NCI-H226 (cell line): ENCODE measurements around the gene KISS1R.

Experiments
- DNase-seq: peaks from one replicate; pipeline ENCODE4 v3.0.0-alpha.2; 2015

KISS1R gene

DNA sequence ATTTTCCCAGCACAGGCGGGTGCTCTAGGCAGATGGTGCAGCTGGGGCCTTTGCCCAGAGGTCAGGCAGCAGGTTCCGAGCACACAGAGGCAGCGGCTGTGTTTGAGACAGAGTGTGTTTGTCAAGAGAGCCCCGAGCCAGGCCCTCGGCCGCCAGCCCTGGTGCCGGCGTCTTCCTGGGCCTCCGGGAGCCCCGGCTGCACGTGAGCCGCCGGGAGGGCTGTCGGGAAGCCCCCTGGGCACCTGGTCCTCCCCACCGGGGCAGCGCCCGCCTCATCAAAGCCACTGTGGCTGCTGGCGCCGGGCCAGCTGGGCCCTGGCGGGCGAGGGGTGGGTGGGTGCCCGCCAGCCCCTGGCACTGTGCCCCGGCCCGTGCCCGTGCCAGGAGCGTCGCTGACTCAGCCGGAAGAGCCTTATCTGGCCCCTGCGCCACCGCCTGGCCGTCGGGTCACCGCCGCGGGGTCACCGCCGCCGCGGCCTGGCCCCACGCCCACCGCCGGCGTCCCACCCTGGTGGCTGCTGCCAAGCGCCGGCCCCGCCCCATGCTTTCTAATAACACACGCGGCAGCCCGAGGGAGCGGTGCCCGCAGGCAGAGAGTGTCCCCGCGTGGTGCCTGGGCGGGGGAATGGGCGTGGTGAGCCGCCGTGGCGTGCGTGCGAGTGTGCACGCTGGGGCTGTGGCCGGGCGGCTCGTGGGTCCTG is 23.6 kb downstream of the KISS1R start:
- peak; percentile 67 for DNase-seq

DNA sequence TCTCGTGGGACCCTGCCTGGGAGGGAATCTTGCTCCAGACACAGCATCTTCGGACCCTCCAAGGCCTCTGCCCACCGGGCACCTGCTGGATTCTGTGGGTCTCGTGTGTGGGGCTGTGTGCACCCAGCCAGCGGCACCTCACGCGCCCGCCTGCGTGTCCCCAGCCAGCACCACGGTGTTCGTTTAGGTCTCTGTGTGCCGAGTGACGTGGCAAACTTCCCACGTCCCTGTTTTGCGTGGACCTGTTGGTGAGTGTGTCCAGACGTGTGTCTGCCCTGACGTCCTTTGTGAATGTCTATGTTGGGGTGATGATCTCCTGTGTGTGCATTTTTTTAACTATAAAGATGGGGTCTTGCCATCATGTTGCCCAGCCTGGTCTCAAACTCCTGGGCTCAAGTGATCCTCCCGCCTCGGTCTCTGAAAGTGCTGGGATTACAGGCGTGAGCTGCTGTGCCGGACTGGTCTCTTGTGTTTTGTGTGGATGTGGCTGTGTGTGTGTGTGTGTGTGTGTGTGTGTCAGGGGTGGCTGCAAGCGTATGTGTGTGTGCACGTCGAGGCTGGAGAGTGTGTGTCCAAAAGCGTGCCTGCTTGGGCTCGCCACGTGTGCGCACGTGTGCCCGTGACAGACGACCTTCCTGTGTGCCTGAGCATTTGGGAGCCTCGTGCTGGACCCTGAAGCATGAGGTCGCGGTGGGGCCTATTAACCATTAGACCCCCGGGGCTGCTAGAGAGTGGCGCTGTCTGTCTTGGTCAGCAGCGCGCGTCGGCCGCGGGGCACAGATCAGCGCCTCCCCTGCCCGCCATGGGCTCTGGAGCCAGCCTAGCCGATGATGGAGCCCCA is 24.4 kb downstream of the KISS1R start:
- no peak for DNase-seq

DNA sequence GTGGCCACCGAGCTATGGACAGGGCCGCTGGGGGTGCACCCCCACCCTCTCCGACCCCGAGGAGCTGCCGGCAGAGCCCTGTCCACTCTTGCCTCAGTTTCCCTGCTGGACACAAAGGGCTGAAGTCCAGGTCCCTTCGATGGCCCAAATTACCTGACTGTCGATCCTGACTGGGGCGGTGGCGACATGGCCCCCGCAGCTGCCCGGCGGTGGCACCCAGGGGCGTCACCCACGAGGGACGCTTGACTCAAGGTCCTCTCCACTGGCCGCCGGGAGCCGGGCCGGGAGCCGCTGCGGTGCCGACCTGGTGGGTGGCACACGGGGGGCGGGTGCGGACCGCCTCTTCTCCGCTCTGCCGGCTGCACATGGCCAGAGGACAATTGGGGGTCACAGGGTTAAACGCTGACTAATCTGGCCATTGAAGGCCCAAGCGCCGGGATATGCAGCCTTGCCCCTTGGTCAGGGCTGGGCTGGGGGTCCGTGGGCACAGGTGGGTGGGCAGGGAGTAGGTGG is 25.1 kb downstream of the KISS1R start:
- no peak for DNase-seq

DNA sequence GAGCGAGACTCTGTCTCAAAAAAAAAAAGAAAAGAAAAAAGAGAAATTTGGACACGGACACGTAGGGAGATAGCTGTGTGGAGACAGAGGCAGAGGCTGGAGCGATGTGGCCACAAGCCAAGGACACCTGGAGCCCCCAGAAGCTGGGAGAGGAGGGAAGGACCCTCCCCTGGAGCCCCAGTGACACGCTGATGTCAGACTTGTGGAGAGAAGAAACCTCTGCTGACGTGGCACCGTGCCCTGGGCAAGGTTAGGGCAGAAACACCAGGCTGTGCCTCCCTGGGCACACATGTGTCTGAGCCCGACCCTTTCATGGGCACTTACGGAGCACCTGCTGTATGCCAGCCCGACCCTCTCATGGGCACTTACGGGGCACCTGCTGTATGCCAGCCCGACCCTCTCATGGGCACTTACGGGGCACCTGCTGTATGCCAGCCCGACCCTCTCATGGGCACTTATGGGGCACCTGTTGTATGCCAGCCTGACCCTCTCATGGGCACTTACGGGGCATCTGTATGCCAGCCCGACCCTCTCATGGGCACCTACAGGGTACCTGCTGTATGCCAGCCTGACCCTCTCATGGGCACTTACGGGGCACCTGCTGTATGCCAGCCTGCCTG is 26.5 kb downstream of the KISS1R start:
- DNase-seq, result no peak

DNA sequence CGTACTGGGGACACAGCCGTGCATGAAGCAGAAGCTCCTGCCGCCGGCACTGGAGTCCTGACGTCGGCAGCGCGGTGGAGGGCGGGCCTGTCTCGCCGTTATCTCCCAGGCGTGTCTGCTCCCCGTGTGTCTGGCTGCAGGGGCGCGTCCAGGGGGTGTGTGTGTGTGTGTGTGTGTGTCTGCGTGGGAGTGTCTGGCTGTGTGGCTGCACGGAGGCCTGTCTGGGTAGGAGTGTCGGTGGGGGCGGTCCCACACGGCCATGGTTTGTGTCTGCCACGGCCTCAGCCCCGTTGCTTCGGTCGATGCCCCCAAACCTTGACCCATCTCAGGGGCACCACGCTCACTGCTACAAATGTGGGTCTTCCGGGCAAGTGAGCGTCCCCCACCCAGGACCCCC is 27.0 kb downstream of the KISS1R start:
- DNase-seq, result peak; percentile 57

DNA sequence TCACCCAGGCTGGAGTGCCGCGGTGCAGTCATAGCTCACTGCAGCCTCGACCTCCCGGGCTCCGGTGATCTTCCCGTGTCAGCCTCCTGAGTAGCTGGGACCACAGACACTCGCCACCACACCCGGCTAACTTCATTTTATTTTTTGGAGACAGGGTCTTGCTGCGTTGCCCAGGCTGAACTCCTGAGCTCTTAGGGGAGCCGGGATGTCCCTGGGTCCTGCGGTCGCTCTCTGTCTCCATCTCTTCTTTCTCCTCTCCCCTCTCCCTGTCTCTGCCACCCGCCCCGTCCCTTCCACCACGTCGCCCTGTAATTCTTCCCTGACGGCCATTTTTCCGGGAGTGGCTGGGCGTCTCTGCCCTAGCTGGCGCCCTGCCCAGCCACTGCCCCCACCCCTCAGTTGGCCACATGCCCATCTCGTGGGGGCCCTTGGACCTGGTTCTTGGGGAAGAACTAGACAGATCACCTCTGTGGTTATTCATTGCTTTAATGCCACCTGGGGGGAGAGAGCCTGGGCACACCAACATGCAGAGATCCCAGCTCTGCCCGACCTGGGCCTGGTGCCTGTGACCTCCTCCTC is 27.6 kb downstream of the KISS1R start:
- no peak for DNase-seq

DNA sequence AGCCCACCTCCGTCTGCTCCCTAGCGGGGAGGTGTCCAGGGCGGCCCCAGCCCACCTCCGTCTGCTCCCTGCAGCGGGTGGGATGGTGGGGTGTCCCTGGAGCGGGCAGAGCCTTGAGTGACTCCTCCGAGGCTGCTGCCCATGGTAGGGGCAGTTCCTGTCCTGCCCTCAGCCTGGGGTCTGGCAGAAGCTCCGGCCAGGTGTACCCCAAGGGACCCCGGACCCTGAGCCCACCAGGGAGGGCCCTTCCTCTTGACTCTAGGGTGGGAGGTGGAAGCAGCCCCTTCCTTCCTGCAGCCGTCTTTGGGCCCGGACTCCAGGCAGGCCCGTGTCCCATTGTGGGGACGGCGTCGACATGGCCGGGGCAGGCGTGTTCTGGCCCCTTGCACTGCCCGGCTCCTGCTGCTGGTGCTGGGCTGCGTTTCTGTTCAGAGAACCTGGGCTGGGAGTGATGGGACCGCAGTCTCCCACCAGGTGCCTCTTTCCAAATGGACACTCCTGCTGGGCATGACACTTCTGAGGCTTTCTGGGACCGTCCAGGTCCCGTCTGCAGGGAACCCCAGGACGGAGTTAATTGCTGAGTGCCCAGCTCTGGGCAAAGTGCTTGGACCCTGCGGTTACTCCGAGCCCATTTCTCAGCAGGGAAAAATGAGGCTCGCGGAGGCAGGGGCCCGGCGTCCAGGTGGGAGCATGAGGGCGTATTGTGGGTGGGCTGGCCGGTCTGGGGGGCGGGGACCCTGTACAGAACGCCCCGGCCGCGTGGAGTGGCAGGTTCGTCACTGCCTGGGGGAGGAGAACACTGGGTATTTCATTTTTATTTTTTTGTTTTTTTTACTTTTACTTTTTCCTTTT is 28.5 kb downstream of the KISS1R start:
- DNase-seq, result no peak

DNA sequence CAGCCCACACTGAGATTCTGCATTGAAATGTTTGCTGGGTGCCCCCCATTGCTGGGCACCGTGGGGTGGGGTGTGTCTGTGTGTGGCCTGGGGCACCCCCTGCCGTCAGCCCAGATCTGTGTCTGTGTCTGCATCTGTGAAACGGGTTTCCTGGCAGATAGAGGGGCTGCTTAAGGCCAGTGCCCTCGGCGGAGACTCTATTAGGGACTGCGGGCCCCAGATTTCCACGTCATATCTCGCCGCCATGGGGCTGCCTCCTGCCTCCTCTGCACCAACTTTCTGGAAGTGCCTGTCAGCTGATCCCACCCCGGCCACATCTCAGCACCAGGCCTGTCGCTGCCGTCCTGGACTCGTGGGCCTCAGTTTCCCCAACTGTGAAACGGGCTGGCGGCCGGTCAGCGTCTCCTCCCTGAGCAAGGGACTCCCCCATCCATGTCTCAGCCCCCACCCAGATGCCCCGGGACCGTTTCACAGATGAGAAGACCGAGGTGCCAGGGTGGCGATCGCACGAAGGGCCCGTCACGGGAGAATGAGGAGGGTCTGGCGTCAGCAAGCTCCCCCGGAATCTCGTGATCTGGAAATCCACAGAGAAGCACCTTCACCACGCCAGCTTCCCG is 30.1 kb downstream of the KISS1R start:
- no peak for DNase-seq

DNA sequence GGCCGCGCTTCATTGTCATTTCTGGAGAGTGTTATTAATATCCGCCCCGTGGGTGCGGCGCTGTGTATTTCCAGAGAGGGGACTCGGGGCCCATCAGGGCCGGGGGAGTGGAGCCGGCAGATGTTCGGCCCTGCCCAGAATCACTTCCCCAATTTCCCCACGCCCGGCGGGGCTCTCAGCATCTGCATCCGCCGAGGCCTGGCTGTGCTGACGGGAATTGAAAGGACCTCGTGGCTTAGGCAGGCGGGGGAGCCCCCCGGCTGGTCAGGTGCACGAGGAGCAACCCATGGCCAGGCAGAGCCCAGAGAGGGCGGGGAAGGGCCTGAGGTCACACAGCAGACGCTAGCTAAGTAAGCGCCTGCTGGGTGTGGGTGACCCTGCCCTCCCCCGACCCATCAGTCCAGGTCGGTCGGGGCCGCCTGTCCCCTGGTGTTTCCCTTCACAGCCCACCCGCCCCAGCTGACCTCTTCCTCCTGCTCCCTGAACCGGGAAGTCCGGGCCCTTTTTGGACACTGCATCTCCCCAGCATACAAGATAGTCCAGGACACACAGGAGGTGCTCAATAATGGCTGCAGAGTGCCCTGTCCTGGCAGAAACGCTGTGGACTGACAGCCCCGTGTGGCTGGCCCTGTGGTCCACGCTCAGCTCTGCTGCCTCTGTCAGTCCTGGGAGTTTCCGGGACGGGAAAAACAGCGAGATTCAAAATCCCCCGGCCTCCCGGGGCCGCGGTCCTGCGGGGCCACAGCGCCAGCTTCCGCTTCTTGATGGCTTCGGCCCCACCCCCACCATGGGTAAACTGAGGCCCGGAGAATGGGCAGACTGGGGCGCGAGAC is 30.8 kb downstream of the KISS1R start:
- no peak for DNase-seq

DNA sequence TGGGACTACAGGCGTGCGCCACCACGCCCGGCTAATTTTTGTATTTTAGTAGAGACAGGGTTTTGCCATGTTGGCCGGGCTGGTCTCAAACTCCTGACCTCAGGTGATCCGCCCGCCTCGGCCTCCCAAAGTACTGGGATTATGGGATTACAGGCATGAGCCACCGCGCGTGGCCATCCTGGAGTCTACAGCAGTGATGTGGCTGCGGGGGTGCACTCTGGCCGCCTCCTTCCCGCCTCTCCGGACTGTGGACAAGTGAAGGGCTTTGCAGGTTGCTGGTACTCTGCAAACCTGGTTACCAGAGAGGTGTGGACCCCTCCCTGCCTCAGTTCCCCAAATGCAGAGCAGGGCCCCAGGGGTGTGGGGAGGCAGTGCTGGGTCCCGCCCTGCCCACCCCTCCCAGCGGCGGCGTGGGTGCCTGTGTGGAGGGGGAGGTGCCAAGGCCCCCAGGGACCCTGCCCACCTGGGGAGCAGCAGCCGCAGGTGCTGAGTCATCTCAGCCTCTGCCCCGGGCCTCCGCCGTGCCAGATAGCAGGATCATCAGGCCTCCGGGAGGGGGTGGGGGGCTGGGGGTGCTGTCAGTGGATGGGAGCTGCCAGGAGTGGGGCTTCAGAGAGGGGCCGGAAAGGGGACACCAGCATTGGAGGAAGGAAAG is 31.8 kb downstream of the KISS1R start:
- no peak for DNase-seq

DNA sequence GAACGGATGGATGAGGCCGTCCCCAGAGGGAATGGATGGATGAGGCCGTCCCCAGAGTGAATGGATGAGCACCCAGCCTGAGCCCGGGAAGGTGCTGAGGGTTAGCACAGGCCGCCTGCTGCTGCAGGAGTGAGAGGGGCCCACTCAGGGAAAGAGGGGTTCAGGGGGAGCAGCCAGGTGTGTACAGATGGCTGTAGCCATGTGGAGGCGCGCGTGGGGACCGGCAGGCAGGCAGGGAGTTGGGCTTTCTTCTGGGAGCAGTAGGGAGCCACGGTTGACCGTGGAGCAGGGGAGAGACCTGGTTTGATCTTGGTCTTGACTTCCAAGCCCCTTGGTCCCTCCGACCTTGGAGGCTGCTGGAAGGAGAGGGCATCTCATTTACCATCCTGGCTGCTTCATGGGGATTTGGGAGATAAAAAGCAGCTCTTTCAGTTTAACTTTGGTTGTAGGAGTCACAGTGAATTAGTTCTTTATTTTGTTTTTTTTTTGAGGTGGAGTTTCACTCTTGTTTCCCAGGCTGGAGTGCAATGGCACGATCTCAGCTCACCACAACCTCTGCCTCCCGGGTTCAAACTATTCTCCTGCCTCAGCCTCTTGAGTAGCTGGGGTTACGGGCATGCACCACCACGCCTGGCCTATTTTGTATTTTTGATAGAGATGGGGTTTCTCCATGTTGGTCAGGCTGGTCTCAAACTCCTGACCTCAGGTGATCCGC is 33.4 kb downstream of the KISS1R start:
- DNase-seq, result no peak

DNA sequence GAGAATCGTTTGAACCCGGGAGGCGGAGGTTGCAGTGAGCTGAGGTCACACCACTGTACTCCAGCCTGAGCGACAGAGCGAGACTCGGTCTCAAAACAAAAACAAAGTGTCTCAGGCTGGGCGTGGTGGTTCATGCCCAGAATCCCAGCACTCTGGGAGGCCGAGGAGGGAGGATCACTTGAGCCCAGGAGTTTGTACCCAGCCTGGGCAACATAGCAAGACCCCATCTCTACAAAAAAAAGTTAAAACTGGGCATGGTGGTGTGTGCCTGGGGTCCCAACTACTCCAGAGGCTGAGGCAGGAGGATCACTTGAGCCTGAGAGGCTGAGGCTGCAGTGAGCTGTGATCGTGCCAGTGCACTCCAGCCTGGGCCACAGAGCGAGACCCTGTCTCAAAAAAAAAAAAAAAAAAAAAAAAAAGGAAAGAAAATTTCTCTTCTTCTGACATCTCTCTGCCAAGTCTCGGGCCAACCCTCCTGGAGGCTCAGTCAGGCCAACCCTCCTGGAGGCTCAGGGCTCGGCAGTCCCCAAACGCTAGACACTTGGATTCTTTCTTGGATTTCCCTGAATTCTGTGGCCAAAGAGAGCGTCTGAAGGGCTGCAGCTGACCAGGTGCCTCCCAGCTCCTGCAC is 35.0 kb downstream of the KISS1R start:
- no peak for DNase-seq

DNA sequence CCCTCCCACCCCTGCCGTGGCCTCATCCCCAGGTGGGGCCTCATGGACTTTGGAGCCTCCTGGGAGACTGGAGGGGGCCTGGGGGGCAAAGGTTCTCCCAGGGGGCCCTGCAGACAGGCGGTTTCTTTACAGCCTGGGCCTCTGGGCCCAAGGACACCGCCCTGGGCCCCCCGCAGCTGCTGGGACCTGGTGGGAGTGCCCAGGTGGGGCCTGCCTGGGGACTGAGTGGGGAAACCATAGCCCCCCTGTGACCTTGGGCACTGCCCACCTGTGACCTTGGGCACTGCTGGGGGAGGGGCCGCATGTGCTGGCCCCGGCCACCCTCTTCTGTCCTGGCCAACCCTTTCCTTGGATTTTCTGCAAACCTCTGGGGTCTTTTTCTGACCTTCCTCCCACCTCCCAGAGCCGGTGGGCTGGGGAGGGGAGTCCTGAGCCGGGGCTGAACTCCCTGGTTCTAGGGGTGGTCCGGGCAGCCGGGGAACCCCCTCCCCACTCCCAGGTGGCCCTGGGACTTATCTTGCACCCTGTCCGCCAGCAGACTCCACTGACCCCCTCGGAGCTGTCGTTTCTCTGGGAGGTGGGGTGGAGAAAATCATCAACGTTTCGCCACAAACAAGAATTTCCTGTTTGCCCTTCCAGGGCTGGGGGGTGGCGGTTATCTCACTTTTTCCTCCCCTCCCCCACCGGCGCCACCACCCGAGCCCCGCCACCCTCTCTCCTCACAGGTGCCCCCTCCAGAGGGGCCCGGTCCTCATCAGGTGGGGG is 35.7 kb downstream of the KISS1R start:
- no peak for DNase-seq

DNA sequence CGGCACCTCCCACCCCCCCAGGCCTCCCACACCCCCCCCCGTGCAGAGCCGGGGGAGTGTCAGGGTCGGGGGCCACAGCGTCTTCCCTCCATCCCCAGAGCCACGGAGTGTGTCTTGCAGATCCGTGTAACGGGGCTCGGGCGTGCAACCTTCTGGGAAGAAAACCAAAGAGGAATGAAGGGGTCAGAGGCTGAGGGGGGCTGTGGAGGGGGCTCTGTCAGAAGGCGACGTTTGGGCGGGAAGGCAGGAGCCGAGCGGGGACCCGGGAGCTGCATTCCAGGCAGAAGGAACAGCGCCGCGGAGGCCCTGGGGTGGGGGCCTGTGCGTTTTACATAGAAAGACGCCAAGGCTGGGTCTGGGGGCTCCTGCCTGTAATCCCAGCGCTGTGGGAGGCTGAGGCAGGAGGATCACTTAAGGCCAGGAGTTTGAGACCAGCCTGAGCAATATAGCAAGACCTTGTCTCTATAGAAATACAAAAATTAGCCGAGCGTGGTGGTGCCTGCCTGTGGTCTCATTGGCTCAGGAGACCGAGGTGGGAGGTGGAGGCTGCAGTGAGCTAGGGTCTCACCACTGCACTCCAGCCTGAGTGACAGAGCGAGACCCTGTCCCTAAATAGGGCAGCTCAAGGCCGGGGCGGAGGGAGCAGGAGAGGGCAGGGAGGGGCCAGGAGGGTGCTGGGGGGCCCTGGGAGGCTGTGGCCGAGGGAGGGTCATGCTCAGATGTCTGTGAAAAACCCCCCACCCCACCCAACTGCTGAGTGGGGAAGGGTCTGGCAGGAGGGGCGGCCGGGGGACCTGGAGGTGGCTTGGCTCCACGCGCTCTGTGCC is 36.5 kb downstream of the KISS1R start:
- no peak for DNase-seq

DNA sequence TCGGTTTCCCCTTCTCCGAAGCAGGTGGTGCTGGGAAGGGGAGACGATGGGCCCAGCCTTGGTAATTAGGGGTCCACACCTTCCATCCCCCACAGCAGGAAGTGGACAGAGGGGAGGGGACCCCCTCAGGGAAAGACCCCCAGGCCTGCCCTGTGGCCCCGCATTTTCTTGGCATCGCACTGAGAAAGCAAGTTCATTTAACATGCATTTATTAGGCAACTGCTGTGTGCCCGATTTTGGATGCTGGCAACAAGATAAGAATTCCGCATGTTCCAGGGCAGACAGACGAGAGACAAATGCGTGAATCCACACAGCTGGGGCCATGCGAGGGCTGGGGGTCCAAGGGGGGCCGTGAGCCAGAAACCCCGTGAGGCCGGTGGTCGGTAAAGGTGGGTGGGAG is 37.1 kb downstream of the KISS1R start:
- DNase-seq, result no peak

DNA sequence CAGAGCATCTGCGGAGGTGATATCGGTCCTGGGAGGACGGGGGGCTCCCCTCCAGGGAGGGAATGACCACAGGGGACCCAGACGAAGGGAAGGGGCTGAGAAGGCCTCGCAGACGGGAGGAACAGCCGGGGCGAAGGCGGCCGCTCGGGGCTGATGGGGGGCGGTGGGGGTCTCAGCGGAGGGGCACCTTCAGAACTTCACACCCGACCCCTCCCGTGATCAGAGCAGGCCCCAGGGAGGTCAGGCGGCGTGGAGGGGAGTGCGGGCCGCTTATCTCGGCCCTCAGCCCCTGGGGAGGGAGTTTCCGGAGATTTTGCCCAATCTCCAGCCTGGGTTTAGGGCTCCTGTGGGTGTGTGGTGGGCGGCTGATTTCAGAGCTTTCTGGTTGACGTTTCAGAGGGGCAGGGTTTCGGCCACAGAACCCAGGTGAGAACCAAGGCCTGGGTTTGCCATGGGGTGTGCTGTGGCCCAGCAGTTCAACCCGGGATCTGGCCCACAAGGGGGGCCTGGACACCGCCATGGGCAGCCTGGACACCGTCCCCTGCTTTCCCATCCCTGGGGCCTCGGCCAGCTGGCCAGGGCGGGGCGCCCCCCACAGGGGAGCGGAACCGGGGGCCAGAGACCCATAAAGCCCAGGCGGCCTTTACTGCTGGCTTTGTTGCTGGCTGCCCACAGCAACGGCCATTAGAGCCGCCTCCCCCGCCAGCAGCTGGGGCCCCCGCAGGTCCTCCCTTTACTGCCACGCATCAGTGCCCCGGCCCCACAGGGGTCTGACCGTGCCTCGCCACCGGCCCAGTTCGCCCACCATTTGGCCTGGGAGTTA is 37.8 kb downstream of the KISS1R start:
- no peak for DNase-seq
